Measurements from ENCODE around the gene DGKG.

GRCh38 chr3:186209810-186210752 is 152.0 kb downstream of the DGKG start:
- TF ChIP-seq EZH2 (IDR thresholded peaks at IDR 0.05; ENCODE audit: borderline replicate concordance, control insufficient read depth, low read depth, low read length), result no peak
- TF ChIP-seq, protein P1, sequence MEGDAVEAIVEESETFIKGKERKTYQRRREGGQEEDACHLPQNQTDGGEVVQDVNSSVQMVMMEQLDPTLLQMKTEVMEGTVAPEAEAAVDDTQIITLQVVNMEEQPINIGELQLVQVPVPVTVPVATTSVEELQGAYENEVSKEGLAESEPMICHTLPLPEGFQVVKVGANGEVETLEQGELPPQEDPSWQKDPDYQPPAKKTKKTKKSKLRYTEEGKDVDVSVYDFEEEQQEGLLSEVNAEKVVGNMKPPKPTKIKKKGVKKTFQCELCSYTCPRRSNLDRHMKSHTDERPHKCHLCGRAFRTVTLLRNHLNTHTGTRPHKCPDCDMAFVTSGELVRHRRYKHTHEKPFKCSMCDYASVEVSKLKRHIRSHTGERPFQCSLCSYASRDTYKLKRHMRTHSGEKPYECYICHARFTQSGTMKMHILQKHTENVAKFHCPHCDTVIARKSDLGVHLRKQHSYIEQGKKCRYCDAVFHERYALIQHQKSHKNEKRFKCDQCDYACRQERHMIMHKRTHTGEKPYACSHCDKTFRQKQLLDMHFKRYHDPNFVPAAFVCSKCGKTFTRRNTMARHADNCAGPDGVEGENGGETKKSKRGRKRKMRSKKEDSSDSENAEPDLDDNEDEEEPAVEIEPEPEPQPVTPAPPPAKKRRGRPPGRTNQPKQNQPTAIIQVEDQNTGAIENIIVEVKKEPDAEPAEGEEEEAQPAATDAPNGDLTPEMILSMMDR (IDR thresholded peaks at IDR 0.05 in 2 of 3, conservative IDR thresholded peaks at IDR 0.05 in 1 of 3; ENCODE audit: control insufficient read depth in 2 of 3, extremely low read depth in 1 of 3, insufficient read depth in 1 of 3, low read depth in 3 of 3, low read length in 3 of 3), result no peak
